IPS DF 6.9 (cell line): ENCODE data around the gene OR4K17.
"Not testable (repeated sequence)": the region's sequence is repeated elsewhere in the genome, so short reads cannot be mapped to it uniquely, and the experiment has no call there.

ENCODE experiments used
- DNase-seq: peaks from one replicate; pipeline ENCODE4 v3.0.0-alpha.2; 2013; ENCODE audit warnings: low read depth, low spot score
- H3K27ac ChIP-seq: one replicate; pipeline ENCODE4 v1.5.1; 2013; ENCODE audit warnings: low read length, control low read depth
- H3K27me3 ChIP-seq: 2 replicates; pipeline ENCODE4 v1.6.1; 2013; ENCODE audit warnings: mild to moderate bottlenecking, low read length; ENCODE audit not compliant: control insufficient read depth, insufficient read depth
- H3K36me3 ChIP-seq: 2 replicates; pipeline ENCODE4 v1.6.1; 2013; ENCODE audit warnings: low read length; ENCODE audit not compliant: control insufficient read depth, insufficient read depth
- H3K4me1 ChIP-seq: 2 replicates; pipeline ENCODE4 v1.6.1; 2013; ENCODE audit warnings: low read length; ENCODE audit not compliant: control insufficient read depth, insufficient read depth
- H3K4me3 ChIP-seq: 2 replicates; pipeline ENCODE4 v1.5.1; 2013; ENCODE audit warnings: mild to moderate bottlenecking, low read length
- H3K9me3 ChIP-seq: 2 replicates; pipeline ENCODE4 v1.6.1; 2013; ENCODE audit warnings: low read length, inconsistent platforms; ENCODE audit not compliant: control insufficient read depth, insufficient read depth

The OR4K17 gene

DNA sequence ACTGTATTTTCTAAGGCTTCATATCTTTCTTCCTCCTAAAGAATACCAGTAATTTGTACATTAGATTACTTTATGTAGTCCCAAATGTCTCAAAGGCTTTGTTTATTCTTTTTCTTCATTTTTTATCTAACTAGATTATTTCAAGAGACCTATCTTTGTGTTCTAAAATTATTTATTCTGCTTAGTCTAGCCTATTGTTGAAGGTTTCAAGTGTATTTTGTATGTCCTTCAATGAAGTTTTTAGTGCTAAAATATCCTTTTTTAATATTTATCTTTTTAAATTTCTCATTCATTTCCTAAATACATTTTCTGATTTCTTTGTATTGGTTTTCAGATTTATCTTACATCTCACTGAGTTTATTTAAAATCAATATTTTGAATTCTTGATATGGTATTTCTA lies 53.9 kb downstream of the OR4K17 start:
- Histone ChIP-seq H3K4me1 (no peaks in the 10 kb centered on the region), H3K4me3 (no peak overlapping the region), H3K9me3 (peaks cover 7% of the 10 kb centered on the region), H3K36me3 (no peaks in the 10 kb centered on the region), H3K27ac (no peak overlapping the region), H3K27me3 (no peaks in the 10 kb centered on the region)
- DNase-seq, result no peak

DNA sequence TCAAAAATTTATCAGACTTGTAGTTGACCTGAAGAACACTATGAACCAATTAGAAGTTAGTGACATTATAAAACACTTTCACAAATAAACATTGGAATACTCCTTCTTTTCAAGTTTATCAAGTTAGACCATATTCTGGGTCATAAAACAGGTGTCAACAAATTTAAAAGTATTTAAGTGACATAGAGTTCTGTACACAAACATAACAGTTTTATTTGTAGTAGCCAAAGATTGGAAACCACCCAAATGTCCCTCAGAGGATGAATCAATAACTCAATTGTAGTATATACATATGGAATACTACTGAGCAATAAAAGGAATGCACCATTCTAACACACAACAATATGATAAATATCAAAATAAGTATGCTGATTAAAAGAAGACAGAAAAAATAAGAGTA lies 56.6 kb downstream of the OR4K17 start:
- no peaks in the 10 kb centered on the region for H3K27me3 ChIP-seq
- peaks cover 7% of the 10 kb centered on the region for H3K9me3 ChIP-seq
- H3K4me1 ChIP-seq, result no peaks in the 10 kb centered on the region
- no peak overlapping the region for H3K27ac ChIP-seq
- no peak overlapping the region for H3K4me3 ChIP-seq
- no peak for DNase-seq
- no peaks in the 10 kb centered on the region for H3K36me3 ChIP-seq

DNA sequence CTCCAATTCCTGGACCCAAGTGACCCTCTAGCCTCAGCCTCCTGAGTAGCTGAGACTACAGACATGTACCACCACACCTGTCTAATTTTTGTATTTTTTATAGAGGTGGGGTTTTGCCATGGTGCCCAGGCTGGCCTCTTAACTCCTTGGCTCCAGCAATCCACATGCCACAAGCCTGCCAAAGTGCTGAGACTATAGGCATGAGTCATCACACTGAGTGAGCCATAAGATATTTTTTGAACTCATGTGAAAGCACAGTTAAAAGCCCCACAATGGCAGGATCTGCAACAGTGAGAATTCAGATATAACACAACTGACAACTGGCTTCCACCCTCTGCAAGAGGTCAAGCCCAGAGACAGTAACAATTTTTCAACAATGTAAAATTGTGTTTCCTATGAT lies 59.3 kb downstream of the OR4K17 start:
- not testable (repeated sequence) for H3K27ac ChIP-seq, H3K4me1 ChIP-seq, DNase-seq, H3K36me3 ChIP-seq, H3K4me3 ChIP-seq, H3K9me3 ChIP-seq, H3K27me3 ChIP-seq
